Loucy (cell line): Measurements from ENCODE around the gene AHNAK.
"Not testable (repeated sequence)": the region's sequence is repeated elsewhere in the genome, so short reads cannot be mapped to it uniquely, and the experiment has no call there.

ENCODE experiments used
- H2AFZ ChIP-seq: fragments of 200-600 bp; sonication (generic); 2 replicates; pipeline ENCODE4 v1.6.0; 2016; ENCODE audit warnings: antibody characterized with exemption, mild to moderate bottlenecking, low read length, moderate library complexity
- H3F3A ChIP-seq: fragments of 200-600 bp; 2 replicates; pipeline ENCODE4 v1.6.0; 2016; ENCODE audit warnings: antibody characterized with exemption, low read depth, mild to moderate bottlenecking
- H3K27me3 ChIP-seq: fragments of 200-600 bp; sonication (generic); 2 replicates; pipeline ENCODE4 v1.6.1; 2014; ENCODE audit warnings: low read length, mild to moderate bottlenecking; ENCODE audit not compliant: insufficient read depth, poor library complexity, severe bottlenecking
- H3K36me3 ChIP-seq: fragments of 200-600 bp; sonication (generic); 2 replicates; pipeline ENCODE4 v1.6.1; 2016; ENCODE audit warnings: low read length; ENCODE audit not compliant: insufficient read depth
- H3K4me1 ChIP-seq: fragments of 200-600 bp; sonication (generic); 2 replicates; pipeline ENCODE4 v1.5.1; 2014; ENCODE audit warnings: low read length, mild to moderate bottlenecking; ENCODE audit not compliant: insufficient read depth, poor library complexity, severe bottlenecking
- H3K4me2 ChIP-seq: fragments of 200-600 bp; sonication (generic); 2 replicates; pipeline ENCODE4 v1.6.0; 2014; ENCODE audit warnings: antibody characterized with exemption, low read length, low read depth, mild to moderate bottlenecking; ENCODE audit not compliant: poor library complexity, severe bottlenecking
- H3K4me3 ChIP-seq: fragments of 200-600 bp; sonication (generic); 2 replicates; pipeline ENCODE4 v1.5.1; 2014; ENCODE audit warnings: low read length, mild to moderate bottlenecking, mixed read lengths; ENCODE audit not compliant: poor library complexity, severe bottlenecking
- H3K79me2 ChIP-seq: fragments of 200-600 bp; sonication (generic); 2 replicates; pipeline ENCODE4 v1.6.1; 2014; ENCODE audit warnings: low read length; ENCODE audit not compliant: insufficient read depth
- H3K9ac ChIP-seq: fragments of 200-600 bp; sonication (generic); 2 replicates; pipeline ENCODE4 v1.6.0; 2014; ENCODE audit warnings: mild to moderate bottlenecking, low read depth, low read length, moderate library complexity; ENCODE audit not compliant: poor library complexity, severe bottlenecking
- H3K9me2 ChIP-seq: fragments of 200-600 bp; sonication (generic); replicated peaks from 2 replicates; pipeline ENCODE4 v1.6.1; 2016; ENCODE audit warnings: low read depth, low read length, mixed read lengths
- H3K9me3 ChIP-seq: fragments of 200-600 bp; sonication (generic); 2 replicates; pipeline ENCODE4 v1.6.1; 2014; ENCODE audit warnings: mild to moderate bottlenecking, antibody characterized with exemption, low read length, low read depth; ENCODE audit not compliant: insufficient read depth
- H4K20me1 ChIP-seq: fragments of 200-600 bp; sonication (generic); 2 replicates; pipeline ENCODE4 v1.6.0; 2014; ENCODE audit warnings: antibody characterized with exemption, low read length, mild to moderate bottlenecking; ENCODE audit not compliant: insufficient read depth, poor library complexity, severe bottlenecking
- EZH2phosphoT487 ChIP-seq: fragments of 200-600 bp; IDR thresholded peaks from 2 replicates; pipeline ENCODE4 v1.6.1; 2018; ENCODE audit warnings: antibody characterized with exemption, mild to moderate bottlenecking, moderate library complexity, borderline replicate concordance
- TF ChIP-seq, protein P1 (sequence below): fragments of 200-600 bp; sonication (generic); conservative IDR thresholded peaks from 2 replicates; pipeline ENCODE4 v1.5.1; 2014; ENCODE audit warnings: mild to moderate bottlenecking, antibody characterized with exemption, low read length

Gene AHNAK

DNA sequence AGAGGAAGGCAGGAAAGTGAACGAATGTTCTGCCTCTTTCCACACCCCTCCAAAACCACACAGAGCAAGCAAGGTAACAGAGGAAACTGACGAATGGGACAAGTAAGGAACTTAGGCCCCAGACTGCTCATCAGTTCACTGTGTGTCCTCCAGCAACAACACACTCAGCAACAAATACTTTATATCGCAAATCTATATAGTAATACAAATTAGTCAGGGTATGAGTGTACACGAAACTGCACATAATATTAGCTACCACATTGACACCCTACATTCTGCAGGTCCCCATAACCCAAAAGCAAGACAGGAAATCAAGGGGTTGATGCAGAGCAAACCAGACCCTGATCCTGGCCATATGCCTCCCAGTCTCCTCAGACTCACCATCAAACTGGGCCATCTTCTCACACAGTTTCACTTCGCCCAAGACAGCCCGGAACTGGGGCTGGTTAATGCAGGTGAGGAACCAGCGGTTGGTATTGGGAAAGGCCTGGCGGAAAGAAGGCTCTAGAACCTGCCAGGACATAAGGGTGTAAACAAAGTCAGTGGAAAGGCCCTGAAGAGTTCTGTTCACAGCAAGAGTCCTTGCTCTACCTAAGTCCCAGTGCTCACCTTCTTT lies 20.5 kb upstream of the AHNAK start:
- Histone ChIP-seq H3K36me3 (peaks cover 80% of the 10 kb centered on the region; the same call in 1 of the 2 replicates), H3K9me3 (no peaks in the 10 kb centered on the region), H3F3A (no peaks in the 10 kb centered on the region; the same call in 1 of the 2 replicates), H3K4me2 (peak overlapping the region; percentile 58), H3K79me2 (peaks cover 84% of the 10 kb centered on the region), H3K4me1 (peaks cover 50% of the 10 kb centered on the region), H3K4me3 (no peak overlapping the region), H4K20me1 (peaks cover 76% of the 10 kb centered on the region), H2AFZ (no peak overlapping the region), H3K9me2 (no peaks in the 10 kb centered on the region), H3K27me3 (no peaks in the 10 kb centered on the region), H3K9ac (peak overlapping the region; percentile 40)
- TF ChIP-seq, protein P1, sequence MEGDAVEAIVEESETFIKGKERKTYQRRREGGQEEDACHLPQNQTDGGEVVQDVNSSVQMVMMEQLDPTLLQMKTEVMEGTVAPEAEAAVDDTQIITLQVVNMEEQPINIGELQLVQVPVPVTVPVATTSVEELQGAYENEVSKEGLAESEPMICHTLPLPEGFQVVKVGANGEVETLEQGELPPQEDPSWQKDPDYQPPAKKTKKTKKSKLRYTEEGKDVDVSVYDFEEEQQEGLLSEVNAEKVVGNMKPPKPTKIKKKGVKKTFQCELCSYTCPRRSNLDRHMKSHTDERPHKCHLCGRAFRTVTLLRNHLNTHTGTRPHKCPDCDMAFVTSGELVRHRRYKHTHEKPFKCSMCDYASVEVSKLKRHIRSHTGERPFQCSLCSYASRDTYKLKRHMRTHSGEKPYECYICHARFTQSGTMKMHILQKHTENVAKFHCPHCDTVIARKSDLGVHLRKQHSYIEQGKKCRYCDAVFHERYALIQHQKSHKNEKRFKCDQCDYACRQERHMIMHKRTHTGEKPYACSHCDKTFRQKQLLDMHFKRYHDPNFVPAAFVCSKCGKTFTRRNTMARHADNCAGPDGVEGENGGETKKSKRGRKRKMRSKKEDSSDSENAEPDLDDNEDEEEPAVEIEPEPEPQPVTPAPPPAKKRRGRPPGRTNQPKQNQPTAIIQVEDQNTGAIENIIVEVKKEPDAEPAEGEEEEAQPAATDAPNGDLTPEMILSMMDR = no peak
- TF ChIP-seq EZH2phosphoT487 = no peak

DNA sequence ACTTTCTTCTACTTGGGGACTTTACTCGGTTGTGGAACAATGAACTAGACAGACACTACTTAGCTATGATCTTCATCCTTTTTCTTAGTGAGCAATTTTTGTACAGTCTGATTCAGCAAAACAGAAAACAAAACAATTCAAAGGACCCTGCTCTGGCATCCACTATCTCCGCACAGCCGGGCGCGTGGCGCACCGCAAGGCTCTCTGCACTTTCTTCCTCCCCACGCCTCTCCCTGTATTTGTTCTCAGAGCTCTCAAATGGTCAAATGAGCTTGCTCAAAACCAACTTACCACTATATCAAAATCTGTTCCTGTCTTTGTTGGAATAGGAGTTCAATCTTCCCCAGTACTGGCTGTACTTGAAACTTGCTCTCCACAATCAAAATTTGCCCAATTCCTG lies 19.6 kb upstream of the AHNAK start:
- H3K9ac ChIP-seq = peak overlapping the region; percentile 33
- H3K4me3 ChIP-seq = peak overlapping the region; percentile 33
- no peaks in the 10 kb centered on the region for H3K9me3 ChIP-seq
- H3K79me2 ChIP-seq = peaks cover 75% of the 10 kb centered on the region
- peaks cover 80% of the 10 kb centered on the region; the same call in 1 of the 2 replicates for H3K36me3 ChIP-seq
- H3F3A ChIP-seq = no peaks in the 10 kb centered on the region; the same call in 1 of the 2 replicates
- H3K4me1 ChIP-seq = peaks cover 42% of the 10 kb centered on the region
- TF ChIP-seq EZH2phosphoT487 = no peak
- TF ChIP-seq, protein P1 = no peak
- H3K27me3 ChIP-seq = no peaks in the 10 kb centered on the region
- H4K20me1 ChIP-seq = peaks cover 74% of the 10 kb centered on the region
- no peak overlapping the region for H2AFZ ChIP-seq
- no peaks in the 10 kb centered on the region for H3K9me2 ChIP-seq
- H3K4me2 ChIP-seq = peak overlapping the region; percentile 58

DNA sequence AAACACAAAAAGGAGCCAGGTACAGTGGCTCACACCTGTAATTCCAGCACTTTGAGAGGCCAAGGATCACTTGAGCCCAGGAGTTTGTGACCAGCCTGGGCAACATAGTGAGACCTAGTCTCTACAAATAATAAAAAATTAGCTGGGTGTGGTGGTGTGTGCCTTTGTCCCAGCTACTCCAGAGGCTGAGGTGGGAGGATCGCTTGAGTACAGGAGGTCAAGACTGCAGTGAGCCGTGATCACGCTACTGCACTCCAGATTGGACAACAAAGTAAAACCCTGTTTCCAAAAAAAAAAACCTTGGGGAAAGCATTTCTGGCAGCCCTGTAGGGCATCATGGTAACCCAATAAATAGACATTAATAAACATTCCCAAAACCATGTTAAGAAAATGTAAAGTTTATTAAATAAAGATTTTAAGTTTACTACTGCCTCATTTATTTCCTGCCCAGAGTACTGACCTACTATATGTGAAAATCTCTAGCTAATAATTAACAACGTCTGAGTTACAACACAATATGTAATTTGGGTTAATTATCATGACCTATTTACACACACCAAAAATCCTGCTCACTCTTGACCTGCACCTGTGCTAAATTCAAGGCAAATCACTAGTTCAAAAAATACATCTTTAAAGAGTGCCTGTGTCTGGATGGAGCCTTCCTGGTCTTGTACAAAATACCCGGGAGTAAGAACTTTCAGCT lies 18.6 kb upstream of the AHNAK start:
- H3K36me3 ChIP-seq = peaks cover 79% of the 10 kb centered on the region; the same call in 1 of the 2 replicates
- H3F3A ChIP-seq = no peaks in the 10 kb centered on the region; the same call in 1 of the 2 replicates
- peak overlapping the region; percentile 33 for H3K9ac ChIP-seq

DNA sequence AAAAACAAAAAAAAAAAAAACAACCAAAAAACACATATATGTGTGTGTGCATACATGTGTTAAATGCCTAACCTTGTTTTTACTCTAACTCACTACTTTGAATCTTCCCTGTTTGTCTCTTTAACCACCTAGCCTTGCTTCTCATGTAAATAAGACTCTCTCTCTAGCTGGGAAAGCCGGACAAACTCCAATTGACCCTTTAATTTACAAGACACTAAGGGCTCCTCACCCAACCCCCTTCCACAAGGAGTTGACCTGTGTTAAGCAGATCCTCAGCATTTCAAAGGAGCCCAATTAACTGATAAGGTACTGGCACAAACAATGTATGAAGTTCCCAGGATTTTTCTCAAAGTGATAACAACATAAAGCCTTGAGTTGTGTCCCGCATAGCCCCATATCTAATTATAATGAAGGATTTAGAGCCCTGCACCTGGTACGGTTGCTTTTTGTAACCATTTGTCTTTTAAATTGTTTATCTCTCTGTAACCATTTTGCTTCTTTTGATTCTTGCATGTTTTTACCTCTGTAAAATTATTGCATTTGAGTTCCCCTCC lies 15.1 kb upstream of the AHNAK start:
- H3K27me3 ChIP-seq, H3K9me2 ChIP-seq, H3K9me3 ChIP-seq, H3K4me3 ChIP-seq, H3K4me2 ChIP-seq, H2AFZ ChIP-seq, H3K9ac ChIP-seq: not testable (repeated sequence)
- Histone ChIP-seq H3F3A (peaks cover 11% of the 10 kb centered on the region), H3K4me1 (peaks cover 34% of the 10 kb centered on the region), H3K79me2 (peaks cover 46% of the 10 kb centered on the region), H3K36me3 (peaks cover 71% of the 10 kb centered on the region), H4K20me1 (peaks cover 38% of the 10 kb centered on the region)

More for the DNA sequence above, 18.6 kb upstream of the AHNAK start:
- Histone ChIP-seq H4K20me1 (peaks cover 69% of the 10 kb centered on the region), H3K27me3 (no peaks in the 10 kb centered on the region), H3K9me2 (no peaks in the 10 kb centered on the region), H3K79me2 (peaks cover 66% of the 10 kb centered on the region), H2AFZ (no peak overlapping the region), H3K4me1 (peaks cover 35% of the 10 kb centered on the region), H3K9me3 (no peaks in the 10 kb centered on the region), H3K4me2 (peak overlapping the region; percentile 58), H3K4me3 (no peak overlapping the region)
- no peak for TF ChIP-seq EZH2phosphoT487
- TF ChIP-seq, protein P1 = no peak
